Stimulated activated CD4-positive, alpha-beta T cell treated with anti-CD3 and anti-CD28 coated beads, Interleukin-4, amount 100 ng/mL, for 24 hours (primary cell): Measurements from ENCODE around the gene TMEM92.
"Not testable (repeated sequence)": the region's sequence is repeated elsewhere in the genome, so short reads cannot be mapped to it uniquely, and the experiment has no call there.

ENCODE experiments used
- DNase-seq: peaks from one replicate; pipeline ENCODE4 v3.0.0-alpha.2; 2020

The TMEM92 gene

GRCh38 chr17:50276588-50277356, 2.5 kb downstream of the TMEM92 start:
- no peak for DNase-seq

DNA sequence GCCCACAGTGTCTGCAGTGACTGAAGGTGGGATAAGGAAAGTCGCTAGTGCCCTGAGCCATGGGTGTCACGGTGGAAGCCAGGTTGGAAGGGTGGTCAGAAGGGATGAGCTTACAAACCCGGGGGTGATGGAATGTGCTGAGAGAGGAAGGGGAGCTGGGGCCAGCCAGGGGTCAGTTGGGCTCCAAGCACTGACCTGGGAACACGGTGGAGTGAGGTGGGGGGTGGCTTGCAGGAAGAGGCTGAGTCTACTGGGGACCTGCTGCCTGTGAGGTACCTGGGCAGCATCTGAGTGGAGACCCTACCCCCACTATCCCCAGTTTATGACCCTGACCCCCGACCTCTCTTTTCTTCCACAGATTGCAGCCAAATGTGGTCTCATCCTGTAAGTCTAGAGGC, 3.1 kb downstream of the TMEM92 start:
- no peak for DNase-seq

DNA sequence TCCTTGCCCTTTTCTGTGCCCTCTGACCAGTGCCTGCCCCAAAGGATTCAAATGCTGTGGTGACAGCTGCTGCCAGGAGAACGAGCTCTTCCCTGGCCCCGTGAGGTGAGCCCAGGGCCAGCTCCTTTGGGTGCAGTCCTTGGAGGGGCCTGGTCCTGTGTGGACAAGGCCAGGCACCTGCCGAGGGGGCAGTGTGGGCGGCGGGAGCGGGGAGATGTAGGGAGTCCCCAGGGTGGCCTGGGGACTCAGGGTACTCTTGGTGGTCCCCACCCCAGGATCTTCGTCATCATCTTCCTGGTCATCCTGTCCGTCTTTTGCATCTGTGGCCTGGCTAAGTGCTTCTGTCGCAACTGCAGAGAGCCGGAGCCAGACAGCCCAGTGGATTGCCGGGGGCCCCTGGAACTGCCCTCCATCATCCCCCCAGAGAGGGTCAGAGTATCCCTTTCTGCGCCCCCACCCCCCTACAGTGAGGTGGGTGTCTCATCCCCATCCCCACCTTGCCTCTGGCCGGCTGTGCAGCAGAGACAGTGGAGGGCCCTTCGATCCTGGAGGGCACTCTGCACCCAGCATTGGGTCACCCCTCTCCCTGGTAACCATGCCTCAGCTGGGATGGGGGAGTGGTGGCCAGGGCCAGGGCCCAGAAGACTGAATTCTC, 4.4 kb downstream of the TMEM92 start:
- DNase-seq, result no peak

GRCh38 chr17:50279181-50279526, 4.9 kb downstream of the TMEM92 start:
- DNase-seq, result no peak

- no peak for DNase-seq
These were observed 5.4 kb downstream of the TMEM92 start for GRCh38 chr17:50279639-50280038.

DNA sequence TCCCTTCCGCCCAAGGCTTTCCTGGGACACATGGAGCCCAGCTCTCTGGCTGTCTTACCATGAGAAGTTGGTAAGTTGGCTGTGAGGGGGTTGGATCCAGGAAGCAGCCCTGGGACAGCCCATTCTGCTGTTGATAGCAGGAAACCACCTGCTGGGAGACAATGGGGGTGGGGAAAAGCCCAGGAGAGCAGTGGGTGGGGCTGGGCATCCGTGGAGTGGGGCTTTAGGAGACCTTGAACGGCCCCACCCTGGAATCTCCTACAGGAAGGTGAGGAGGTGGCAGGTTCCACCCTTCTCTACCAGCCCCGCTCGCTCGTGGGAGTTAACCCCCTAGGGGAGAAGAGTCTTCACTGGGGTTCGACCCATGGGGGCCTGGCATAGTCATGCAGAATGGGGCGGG, 5.8 kb downstream of the TMEM92 start:
- no peak for DNase-seq

DNA sequence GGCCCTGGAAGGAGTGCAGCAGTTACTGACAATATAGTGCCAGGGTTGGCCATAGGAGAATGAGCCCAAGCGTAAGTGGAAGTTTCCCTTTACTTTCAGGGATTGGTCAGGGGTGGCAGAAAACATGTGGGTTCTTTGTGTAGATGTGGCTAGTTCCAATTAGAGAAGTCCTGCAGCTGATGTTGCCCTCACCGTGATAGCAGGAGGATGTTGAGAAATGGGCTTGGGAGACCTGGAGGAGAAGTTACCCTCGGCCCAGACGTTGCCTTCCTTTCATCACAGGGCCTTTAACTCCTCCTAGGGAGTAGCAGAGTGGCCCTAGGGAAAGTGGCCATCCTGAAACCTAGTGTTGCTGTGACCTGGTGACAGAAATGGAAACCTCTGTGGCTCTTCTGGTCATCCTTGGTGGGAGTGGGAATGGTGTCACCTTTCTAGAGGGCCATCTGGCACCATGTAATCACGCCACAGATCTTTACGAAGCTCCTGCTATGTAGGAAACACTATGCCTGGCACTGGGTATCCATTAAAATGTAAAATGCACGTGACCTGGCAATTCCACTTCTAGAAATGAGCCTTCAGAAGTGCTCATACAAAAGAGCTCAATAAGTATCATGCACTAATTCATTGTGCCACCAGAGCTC, 6.7 kb downstream of the TMEM92 start:
- no peak for DNase-seq

DNA sequence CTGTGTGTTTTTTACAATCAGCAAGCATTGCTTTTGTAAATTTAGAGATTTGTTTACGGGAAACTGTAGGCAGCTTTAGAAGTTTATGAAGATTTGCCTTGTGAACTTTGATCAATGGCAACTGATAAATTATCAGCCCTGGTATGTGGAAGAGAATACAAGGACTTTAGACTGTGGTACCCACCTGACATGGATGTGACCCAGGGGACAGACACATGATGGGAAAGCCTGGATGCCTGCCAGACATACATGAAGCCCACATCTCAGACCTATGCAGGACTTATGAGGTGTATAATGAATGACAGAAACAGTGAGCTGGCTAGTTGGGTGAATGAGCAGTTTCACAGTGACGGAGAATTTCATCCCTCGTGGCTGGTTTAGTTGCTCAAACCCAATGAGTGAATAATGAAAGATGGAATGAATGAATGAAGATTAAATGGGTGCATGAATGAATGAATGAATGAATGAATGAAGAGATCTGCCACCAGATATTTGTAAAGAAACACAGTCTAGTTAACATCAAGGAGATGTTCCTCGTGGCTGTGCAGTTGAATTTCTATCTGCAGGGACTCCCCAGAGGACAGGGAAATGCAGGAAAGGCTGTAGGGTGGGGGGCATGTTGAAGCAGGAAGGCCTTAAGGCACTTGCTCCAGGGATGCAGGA, 7.6 kb downstream of the TMEM92 start:
- DNase-seq, result no peak

DNA sequence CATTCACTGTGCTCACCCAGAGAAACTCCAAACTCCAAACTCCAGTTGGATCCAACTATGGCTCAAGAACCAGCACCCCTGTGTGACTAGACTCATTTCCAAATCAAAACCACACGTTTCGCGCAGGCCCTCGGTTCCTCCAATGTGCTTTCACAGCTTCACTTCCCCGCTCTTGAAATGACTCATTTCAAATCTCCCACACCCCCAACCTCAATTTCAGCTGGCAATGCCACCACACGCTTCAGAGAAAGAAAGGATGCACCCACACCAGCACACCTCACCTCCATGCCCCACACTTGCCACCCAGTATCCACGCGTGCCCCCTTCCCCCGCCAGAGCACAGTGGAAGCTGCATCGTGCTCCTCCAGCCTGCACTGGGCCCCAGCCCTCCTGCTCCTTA, 9.0 kb downstream of the TMEM92 start:
- peak; percentile 39 for DNase-seq

- no peak for DNase-seq
These were observed 9.4 kb downstream of the TMEM92 start for GRCh38 chr17:50283714-50284113.

DNA sequence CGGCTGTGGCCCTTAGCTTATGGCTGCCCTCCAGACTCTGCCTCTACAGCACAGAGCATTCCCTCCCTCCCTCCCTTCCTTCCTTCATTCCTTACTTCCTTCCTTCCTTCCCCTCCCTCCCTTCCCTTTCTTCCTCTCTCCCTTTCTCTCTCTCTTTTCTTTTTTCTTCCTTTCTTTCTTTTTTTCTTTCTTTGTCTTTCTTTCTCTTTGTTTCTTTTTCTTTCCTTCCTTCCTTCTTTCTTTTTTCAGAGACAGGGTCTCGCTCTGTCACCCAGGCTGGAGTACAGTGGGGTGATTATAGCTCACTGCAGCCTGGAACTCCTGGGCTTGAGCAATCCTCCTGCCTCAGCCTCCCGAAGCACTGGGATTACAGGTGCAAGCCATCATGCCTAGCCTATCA, 11.7 kb downstream of the TMEM92 start:
- DNase-seq, result no peak

- DNase-seq, result not testable (repeated sequence)
These were observed 13.0 kb downstream of the TMEM92 start for GRCh38 chr17:50287302-50287701.

DNA sequence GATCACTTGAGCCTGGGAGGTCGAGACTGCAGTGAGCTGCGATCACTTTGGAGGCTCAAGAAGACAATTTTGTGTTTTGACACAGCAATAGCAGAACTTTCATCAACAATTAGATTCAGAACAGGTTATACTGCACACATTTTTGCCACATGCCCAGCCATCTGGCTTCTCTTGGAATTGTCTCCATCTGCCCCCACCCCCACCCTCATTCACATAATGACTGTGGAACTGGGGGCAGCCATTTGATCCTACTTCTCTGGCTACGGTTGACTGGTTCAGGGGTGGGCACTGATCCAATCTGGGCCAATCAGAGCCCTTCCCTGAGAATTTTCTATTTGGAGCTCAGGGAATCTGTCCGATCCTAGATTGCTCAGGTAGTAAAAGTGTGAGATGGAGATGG, 14.0 kb downstream of the TMEM92 start:
- DNase-seq, result no peak

GRCh38 chr17:50289278-50289677, 15.0 kb downstream of the TMEM92 start:
- no peak for DNase-seq

GRCh38 chr17:50289991-50290702, 15.9 kb downstream of the TMEM92 start:
- DNase-seq, result peak; percentile 8

DNA sequence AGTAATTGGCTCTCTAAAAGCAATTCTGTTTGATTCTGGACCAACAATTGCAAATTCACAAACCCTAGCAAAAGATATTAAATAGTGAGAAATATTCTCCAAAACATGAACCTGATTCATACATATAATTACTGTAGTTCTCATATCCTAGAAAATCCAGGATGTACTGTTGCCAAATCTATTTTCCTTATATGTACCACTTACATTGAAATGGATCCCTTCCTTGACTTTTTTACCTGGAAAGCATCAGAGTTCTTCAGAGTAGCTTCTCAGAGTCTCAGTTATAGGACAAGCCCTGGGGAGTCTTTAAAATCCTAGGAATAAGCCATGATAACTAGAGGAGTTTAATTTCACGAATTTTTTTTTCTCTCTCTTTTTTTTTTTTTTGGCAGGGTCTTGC, 16.7 kb downstream of the TMEM92 start:
- DNase-seq, result no peak

- no peak for DNase-seq
These were observed 18.2 kb downstream of the TMEM92 start for GRCh38 chr17:50292465-50292864.

GRCh38 chr17:50295021-50295420, 20.8 kb downstream of the TMEM92 start:
- no peak for DNase-seq

- peak; percentile 86 for DNase-seq
These were observed 23.2 kb downstream of the TMEM92 start for GRCh38 chr17:50297407-50297865.

GRCh38 chr17:50298018-50298417, 23.8 kb downstream of the TMEM92 start:
- no peak for DNase-seq

DNA sequence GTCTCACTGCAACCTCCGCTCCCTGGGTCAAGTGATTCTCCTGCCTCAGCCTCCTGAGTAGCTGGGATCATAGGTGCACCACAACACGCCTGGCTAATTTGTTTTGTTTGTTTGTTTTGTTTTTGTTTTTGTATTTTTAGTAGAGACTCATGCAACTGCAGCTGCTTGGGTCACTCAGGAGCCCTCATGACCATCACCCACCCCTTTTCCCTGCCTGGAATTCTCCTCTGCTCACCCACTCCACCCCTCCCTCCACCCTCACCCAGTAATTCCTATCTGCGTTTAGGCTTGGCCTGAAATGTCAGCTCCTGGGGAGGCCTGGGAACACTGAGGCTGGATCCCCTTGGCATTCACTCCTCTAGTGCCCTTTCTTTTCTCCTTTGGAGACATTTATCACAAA, 25.5 kb downstream of the TMEM92 start:
- DNase-seq, result no peak

- not testable (repeated sequence) for DNase-seq
These were observed 26.6 kb downstream of the TMEM92 start for GRCh38 chr17:50300824-50301223.
